Stimulated activated naive B cell treated with anti-CD40 and anti-IgM and Interleukin-4, amounts not matched to agents 10 μg/mL and 1 μg/mL and 100 μg/mL, for 72 hours (primary cell): ENCODE data around the gene LZTS3.
"Not testable (repeated sequence)": the region's sequence is repeated elsewhere in the genome, so short reads cannot be mapped to it uniquely, and the experiment has no call there.

ENCODE experiments used
- ATAC-seq, 2 donors: fragments of 150-1000 bp; cut with Tn5 transposase; replicated peaks; 2 replicates each; pipeline ENCODE4 v1.10.0; 2021; ENCODE audit warnings: moderate library complexity in 1 of 2
- DNase-seq: peaks from one replicate; pipeline ENCODE4 v3.0.0; 2021
- H3K27ac Mint-ChIP-seq: one replicate; pipeline ENCODE4 v1.8.0; 2022; ENCODE audit warnings: mild to moderate bottlenecking, mixed read lengths
- H3K27me3 Mint-ChIP-seq, 2 donors: one replicate each; pipeline ENCODE4 v1.8.0; 2022; ENCODE audit warnings: mixed read lengths in 2 of 2
- H3K36me3 Mint-ChIP-seq, 2 donors: one replicate each; pipeline ENCODE4 v1.8.0; 2022; ENCODE audit warnings: mixed read lengths in 2 of 2, mild to moderate bottlenecking in 1 of 2
- H3K4me1 Mint-ChIP-seq, 2 donors: one replicate each; pipeline ENCODE4 v1.8.0; 2022; ENCODE audit warnings: mixed read lengths in 2 of 2, mild to moderate bottlenecking in 1 of 2
- H3K4me3 Mint-ChIP-seq, 2 donors: one replicate each; pipeline ENCODE4 v1.8.0; 2022; ENCODE audit warnings: mild to moderate bottlenecking in 2 of 2, mixed read lengths in 2 of 2, moderate library complexity in 1 of 2
- H3K9me3 Mint-ChIP-seq, 2 donors: one replicate each; pipeline ENCODE4 v1.8.0; 2022; ENCODE audit warnings: mixed read lengths in 2 of 2, mild to moderate bottlenecking in 1 of 2

LZTS3 gene

GRCh38 chr20:3199976-3200755 lies 26.8 kb upstream of the LZTS3 start:
- DNase-seq (no peak), ATAC-seq (no peak)
- Mint-ChIP-seq H3K9me3 (peaks cover 0 to 1% of the 10 kb centered on the region in 2 donors), H3K36me3 (peaks cover 48 to 54% of the 10 kb centered on the region in 2 donors), H3K27me3 (no peaks in the 10 kb centered on the region), H3K4me1 (peaks cover 19 to 24% of the 10 kb centered on the region in 2 donors), H3K27ac (peak overlapping the region; percentile 43), H3K4me3 (no peak overlapping the region)

GRCh38 chr20:3199206-3199605 lies 25.9 kb upstream of the LZTS3 start:
- H3K4me3 Mint-ChIP-seq, result no peak overlapping the region
- DNase-seq, result no peak
- H3K9me3 Mint-ChIP-seq, result no peaks in the 10 kb centered on the region
- peaks cover 49 to 53% of the 10 kb centered on the region in 2 donors for H3K36me3 Mint-ChIP-seq
- H3K4me1 Mint-ChIP-seq, result peaks cover 16 to 18% of the 10 kb centered on the region in 2 donors
- H3K27me3 Mint-ChIP-seq, result no peaks in the 10 kb centered on the region
- no peak for ATAC-seq
- H3K27ac Mint-ChIP-seq, result peak overlapping the region; percentile 59

GRCh38 chr20:3195590-3196237 lies 22.4 kb upstream of the LZTS3 start:
- DNase-seq (no peak), ATAC-seq (no peak)
- Mint-ChIP-seq H3K27me3 (no peaks in the 10 kb centered on the region), H3K36me3 (peaks cover 64 to 67% of the 10 kb centered on the region in 2 donors), H3K9me3 (no peaks in the 10 kb centered on the region), H3K4me3 (no peak overlapping the region), H3K4me1 (peaks cover 6 to 14% of the 10 kb centered on the region in 2 donors), H3K27ac (peak overlapping the region; percentile 86)

- H3K4me1 Mint-ChIP-seq, result peaks cover 0 to 11% of the 10 kb centered on the region in 2 donors
- peaks cover 63 to 64% of the 10 kb centered on the region in 2 donors for H3K36me3 Mint-ChIP-seq
- DNase-seq (no peak), ATAC-seq (no peak)
- no peaks in the 10 kb centered on the region for H3K9me3 Mint-ChIP-seq
- no peak overlapping the region for H3K27ac Mint-ChIP-seq
- no peak overlapping the region for H3K4me3 Mint-ChIP-seq
- H3K27me3 Mint-ChIP-seq, result no peaks in the 10 kb centered on the region
These were observed 21.4 kb upstream of the LZTS3 start for GRCh38 chr20:3194617-3195280.

- Mint-ChIP-seq H3K27ac (no peak overlapping the region), H3K9me3 (no peaks in the 10 kb centered on the region), H3K36me3 (peaks cover 62% of the 10 kb centered on the region in 2 donors), H3K4me3 (no peak overlapping the region), H3K27me3 (no peaks in the 10 kb centered on the region), H3K4me1 (peaks cover 0 to 11% of the 10 kb centered on the region in 2 donors)
- no peak for ATAC-seq
- DNase-seq, result no peak
These were observed 20.7 kb upstream of the LZTS3 start for GRCh38 chr20:3193806-3194616.

- peaks cover 0 to 11% of the 10 kb centered on the region in 2 donors for H3K4me1 Mint-ChIP-seq
- H3K27me3 Mint-ChIP-seq, result no peaks in the 10 kb centered on the region
- H3K36me3 Mint-ChIP-seq, result peaks cover 53 to 62% of the 10 kb centered on the region in 2 donors
- ATAC-seq, result no peak
- no peaks in the 10 kb centered on the region for H3K9me3 Mint-ChIP-seq
- H3K27ac Mint-ChIP-seq, result no peak overlapping the region
- DNase-seq, result no peak
- H3K4me3 Mint-ChIP-seq, result no peak overlapping the region
These were observed 19.1 kb upstream of the LZTS3 start for GRCh38 chr20:3192226-3193015.

GRCh38 chr20:3190681-3191111 lies 17.3 kb upstream of the LZTS3 start:
- no peaks in the 10 kb centered on the region for H3K9me3 Mint-ChIP-seq
- peak overlapping the region; percentile 60 for H3K27ac Mint-ChIP-seq
- no peak overlapping the region for H3K4me3 Mint-ChIP-seq
- H3K36me3 Mint-ChIP-seq, result peaks cover 50 to 51% of the 10 kb centered on the region in 2 donors
- no peak for ATAC-seq
- peaks cover 0 to 9% of the 10 kb centered on the region in 2 donors for H3K4me1 Mint-ChIP-seq
- no peaks in the 10 kb centered on the region for H3K27me3 Mint-ChIP-seq
- no peak for DNase-seq

- no peaks in the 10 kb centered on the region for H3K27me3 Mint-ChIP-seq
These were observed 16.3 kb upstream of the LZTS3 start for GRCh38 chr20:3189561-3190131.

GRCh38 chr20:3188823-3189413 lies 15.6 kb upstream of the LZTS3 start:
- no peak overlapping the region for H3K4me3 Mint-ChIP-seq
- DNase-seq, result no peak
- H3K36me3 Mint-ChIP-seq, result peaks cover 41 to 46% of the 10 kb centered on the region in 2 donors
- H3K4me1 Mint-ChIP-seq, result peaks cover 0 to 6% of the 10 kb centered on the region in 2 donors
- H3K9me3 Mint-ChIP-seq, result no peaks in the 10 kb centered on the region
- H3K27me3 Mint-ChIP-seq, result no peaks in the 10 kb centered on the region
- no peak overlapping the region for H3K27ac Mint-ChIP-seq
- ATAC-seq, result peak in 1 of 2 donors; percentile 25

More at GRCh38 chr20:3189561-3190131, 16.3 kb upstream of the LZTS3 start:
- no peak overlapping the region for H3K4me3 Mint-ChIP-seq
- H3K4me1 Mint-ChIP-seq, result peaks cover 0 to 6% of the 10 kb centered on the region in 2 donors
- peaks cover 44 to 45% of the 10 kb centered on the region in 2 donors for H3K36me3 Mint-ChIP-seq
- ATAC-seq (no peak), DNase-seq (no peak)
- peak overlapping the region; percentile 56 for H3K27ac Mint-ChIP-seq
- no peaks in the 10 kb centered on the region for H3K9me3 Mint-ChIP-seq

GRCh38 chr20:3187861-3188260 lies 14.5 kb upstream of the LZTS3 start:
- not testable (repeated sequence) for H3K4me3 Mint-ChIP-seq, H3K9me3 Mint-ChIP-seq, H3K4me1 Mint-ChIP-seq, H3K27me3 Mint-ChIP-seq, H3K27ac Mint-ChIP-seq, ATAC-seq, DNase-seq
- H3K36me3 Mint-ChIP-seq, result peaks cover 39 to 44% of the 10 kb centered on the region in 2 donors

GRCh38 chr20:3183896-3184612 lies 10.7 kb upstream of the LZTS3 start:
- no peak for ATAC-seq

GRCh38 chr20:3182429-3182828 lies 9.1 kb upstream of the LZTS3 start:
- peaks cover 9 to 13% of the 10 kb centered on the region in 2 donors for H3K36me3 Mint-ChIP-seq
- not testable (repeated sequence) for H3K27me3 Mint-ChIP-seq

More at GRCh38 chr20:3183896-3184612, 10.7 kb upstream of the LZTS3 start:
- no peak for DNase-seq
- no peak overlapping the region for H3K27ac Mint-ChIP-seq
- no peaks in the 10 kb centered on the region for H3K27me3 Mint-ChIP-seq
- no peaks in the 10 kb centered on the region for H3K9me3 Mint-ChIP-seq
- H3K4me1 Mint-ChIP-seq, result no peaks in the 10 kb centered on the region
- no peak overlapping the region for H3K4me3 Mint-ChIP-seq
- peaks cover 11 to 15% of the 10 kb centered on the region in 2 donors for H3K36me3 Mint-ChIP-seq

More at GRCh38 chr20:3182429-3182828, 9.1 kb upstream of the LZTS3 start:
- H3K9me3 Mint-ChIP-seq, DNase-seq, H3K27ac Mint-ChIP-seq, H3K4me1 Mint-ChIP-seq, ATAC-seq: not testable (repeated sequence)
- H3K4me3 Mint-ChIP-seq, result peak overlapping the region in 1 of 2 donors; percentile 41
